AG09309 (cell line): ENCODE results near the gene MYL6.

ENCODE experiments used
- DNase-seq: peaks from one replicate; pipeline ENCODE4 v3.0.0-alpha.2; 2010; ENCODE audit warnings: low read depth
- H3K4me3 ChIP-seq: 2 replicates; pipeline ENCODE4 v1.5.1; 2011; ENCODE audit warnings: mild to moderate bottlenecking, low read depth, low read length, moderate library complexity; ENCODE audit not compliant: control insufficient read depth
- TF ChIP-seq, protein P1 (sequence below): IDR thresholded peaks from 2 replicates; pipeline ENCODE4 v1.5.1; 2011; ENCODE audit warnings: mild to moderate bottlenecking, low read depth, low read length, inconsistent platforms; ENCODE audit not compliant: insufficient read depth, control insufficient read depth; ENCODE audit errors: missing control alignments

Gene MYL6

DNA sequence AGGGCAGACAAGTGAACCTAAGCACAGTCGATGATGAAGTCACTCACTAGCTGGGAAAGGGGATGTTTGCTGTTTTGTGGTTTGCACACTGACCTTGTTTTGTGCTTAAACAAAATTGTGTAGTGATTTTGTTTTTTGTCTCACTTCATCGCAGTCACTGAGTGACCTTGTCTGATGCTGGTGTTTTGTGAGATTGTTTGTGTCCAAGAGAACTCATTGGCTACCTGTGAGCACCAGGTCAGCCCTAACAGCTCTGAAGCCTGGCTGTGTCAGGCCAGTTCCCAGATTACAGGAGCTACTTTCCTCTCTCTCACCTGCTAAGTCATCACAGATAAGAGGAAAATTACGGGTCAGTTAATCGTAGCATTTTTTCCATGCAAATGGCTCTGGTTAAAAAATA lies 34.0 kb upstream of the MYL6 start:
- H3K4me3 ChIP-seq, result no peak overlapping the region
- DNase-seq, result no peak
- TF ChIP-seq, protein P1, sequence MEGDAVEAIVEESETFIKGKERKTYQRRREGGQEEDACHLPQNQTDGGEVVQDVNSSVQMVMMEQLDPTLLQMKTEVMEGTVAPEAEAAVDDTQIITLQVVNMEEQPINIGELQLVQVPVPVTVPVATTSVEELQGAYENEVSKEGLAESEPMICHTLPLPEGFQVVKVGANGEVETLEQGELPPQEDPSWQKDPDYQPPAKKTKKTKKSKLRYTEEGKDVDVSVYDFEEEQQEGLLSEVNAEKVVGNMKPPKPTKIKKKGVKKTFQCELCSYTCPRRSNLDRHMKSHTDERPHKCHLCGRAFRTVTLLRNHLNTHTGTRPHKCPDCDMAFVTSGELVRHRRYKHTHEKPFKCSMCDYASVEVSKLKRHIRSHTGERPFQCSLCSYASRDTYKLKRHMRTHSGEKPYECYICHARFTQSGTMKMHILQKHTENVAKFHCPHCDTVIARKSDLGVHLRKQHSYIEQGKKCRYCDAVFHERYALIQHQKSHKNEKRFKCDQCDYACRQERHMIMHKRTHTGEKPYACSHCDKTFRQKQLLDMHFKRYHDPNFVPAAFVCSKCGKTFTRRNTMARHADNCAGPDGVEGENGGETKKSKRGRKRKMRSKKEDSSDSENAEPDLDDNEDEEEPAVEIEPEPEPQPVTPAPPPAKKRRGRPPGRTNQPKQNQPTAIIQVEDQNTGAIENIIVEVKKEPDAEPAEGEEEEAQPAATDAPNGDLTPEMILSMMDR, result no peak

GRCh38 chr12:56126732-56127239 lies 31.4 kb upstream of the MYL6 start:
- TF ChIP-seq, protein P1, result no peak
- DNase-seq, result no peak
- H3K4me3 ChIP-seq, result no peak overlapping the region

GRCh38 chr12:56127485-56127887 lies 30.7 kb upstream of the MYL6 start:
- peak overlapping the region; percentile 42 for H3K4me3 ChIP-seq
- TF ChIP-seq, protein P1, result no peak
- DNase-seq, result no peak

GRCh38 chr12:56127888-56128669 lies 30.1 kb upstream of the MYL6 start, which contains the start of gene ESYT1:
ESYT1 (plus strand) TSS chr12:56128267; CDS start chr12:56128320, 53 bp downstream.
- peak; percentile 99 for DNase-seq
- TF ChIP-seq, protein P1, result no peak
- H3K4me3 ChIP-seq, result peak within 1 kb of the TSS; percentile 95

GRCh38 chr12:56128670-56129205 lies 29.4 kb upstream of the MYL6 start:
- DNase-seq, result no peak
- TF ChIP-seq, protein P1, result no peak
- H3K4me3 ChIP-seq, result peak overlapping the region; percentile 95

DNA sequence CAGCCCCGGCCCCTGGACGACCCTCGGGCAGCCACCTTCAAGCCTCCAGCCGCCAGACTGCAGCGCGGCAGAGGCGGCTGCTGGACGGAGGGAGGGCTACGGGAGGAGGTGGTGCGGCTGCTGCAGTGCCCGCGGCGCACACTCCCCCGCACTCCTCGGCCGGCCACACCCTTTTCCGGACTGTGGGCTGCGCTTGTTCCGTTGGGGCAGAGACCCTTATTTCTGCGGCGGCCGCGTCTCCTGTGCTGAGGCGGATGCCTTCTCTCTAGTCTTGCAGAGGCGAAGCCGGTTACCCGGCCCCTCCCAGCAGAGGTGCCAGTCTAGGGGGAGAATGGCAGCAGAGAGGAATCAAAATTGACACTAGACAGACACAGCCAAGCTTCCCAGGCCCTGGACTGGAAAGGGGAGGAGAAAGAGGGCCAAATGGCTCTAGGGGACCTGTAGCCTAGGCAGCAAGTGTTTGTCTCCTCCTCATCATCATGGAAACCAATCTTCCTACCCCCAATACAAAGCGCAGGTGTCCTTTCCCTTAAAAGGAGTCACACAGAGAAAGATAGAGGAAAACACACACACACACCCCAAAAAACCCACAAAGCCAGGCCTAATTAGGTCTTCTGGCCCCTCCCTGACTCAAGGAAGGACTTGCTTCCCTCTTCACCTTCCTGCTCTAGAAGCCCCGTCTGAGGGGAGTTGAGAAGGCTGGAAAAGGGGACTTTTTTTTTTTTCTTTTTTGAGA lies 28.8 kb upstream of the MYL6 start:
- H3K4me3 ChIP-seq, result peak overlapping the region; percentile 95
- DNase-seq, result no peak
- TF ChIP-seq, protein P1, result no peak
